RWPE1 (cell line): ENCODE measurements around the gene BEAN1.
"Not testable (repeated sequence)": the region's sequence is repeated elsewhere in the genome, so short reads cannot be mapped to it uniquely, and the experiment has no call there.

ENCODE experiments used
- CTCF ChIA-PET: fragments of 350-600 bp; sonication (Branson Sonifier 250); formaldehyde crosslinking; extraction: SDS; loops from one replicate; lab custom pipeline; 2021; lab: Yijun Ruan, JAX
- POLR2A ChIA-PET: fragments of 400-600 bp; formaldehyde crosslinking; extraction: SDS; loops from one replicate; lab custom pipeline; 2020; ENCODE audit warnings: antibody characterized with exemption; ENCODE audit not compliant: low non-redundant PET; lab: Yijun Ruan, JAX
- DNase-seq: peaks from one replicate; pipeline ENCODE4 v3.0.0; 2012; ENCODE audit warnings: low spot score
- H3K27ac ChIP-seq: fragments of 450-650 bp; 2 replicates; pipeline ENCODE4 v1.5.1; 2017
- CTCF ChIP-seq: fragments of 450-650 bp; conservative IDR thresholded peaks from 2 replicates; pipeline ENCODE4 v1.5.1; 2017; ENCODE audit warnings: low read depth, mild to moderate bottlenecking

Gene BEAN1

GRCh38 chr16:66490774-66491715 is 64.0 kb downstream of the BEAN1 start:
- peak overlapping the region; percentile 6; the same call in 1 of the 2 replicates for H3K27ac ChIP-seq
- no peak for TF ChIP-seq CTCF
- POLR2A ChIA-PET: no interaction called here
- CTCF ChIA-PET: no interaction called here
- DNase-seq: no peak

GRCh38 chr16:66491716-66492064 is 64.6 kb downstream of the BEAN1 start:
- ChIA-PET CTCF (no interaction called here), POLR2A (no interaction called here)
- H3K27ac ChIP-seq: no peak overlapping the region
- no peak for TF ChIP-seq CTCF
- no peak for DNase-seq

GRCh38 chr16:66493490-66494401 is 66.7 kb downstream of the BEAN1 start:
- H3K27ac ChIP-seq: no peak overlapping the region
- POLR2A ChIA-PET: no interaction called here
- no peak for TF ChIP-seq CTCF
- CTCF ChIA-PET: no interaction called here
- no peak for DNase-seq

GRCh38 chr16:66494916-66495315 is 67.8 kb downstream of the BEAN1 start:
- DNase-seq: no peak
- no peak overlapping the region for H3K27ac ChIP-seq
- POLR2A ChIA-PET: no interaction called here
- CTCF ChIA-PET: interaction anchor here (0.5 kb wide), 1 partner anchor 69 kb away, joined by 4 read pairs; no protein-coding TSS in a partner anchor
- TF ChIP-seq CTCF: no peak

GRCh38 chr16:66495440-66495839 is 68.3 kb downstream of the BEAN1 start:
- DNase-seq: no peak
- no peak overlapping the region for H3K27ac ChIP-seq
- ChIA-PET POLR2A (no interaction called here), CTCF (interaction anchor here (0.5 kb wide), 1 partner anchor 69 kb away, joined by 4 read pairs; no protein-coding TSS in a partner anchor)
- no peak for TF ChIP-seq CTCF

GRCh38 chr16:66496226-66496625 is 69.1 kb downstream of the BEAN1 start:
- CTCF ChIA-PET, POLR2A ChIA-PET: not testable (repeated sequence)

GRCh38 chr16:66497921-66498320 is 70.8 kb downstream of the BEAN1 start:
- DNase-seq, POLR2A ChIA-PET, H3K27ac ChIP-seq, CTCF ChIA-PET: not testable (repeated sequence)

More at GRCh38 chr16:66496226-66496625, 69.1 kb downstream of the BEAN1 start:
- not testable (repeated sequence) for H3K27ac ChIP-seq, DNase-seq

GRCh38 chr16:66501563-66501962 is 74.5 kb downstream of the BEAN1 start:
- CTCF ChIA-PET, POLR2A ChIA-PET: not testable (repeated sequence)

More at GRCh38 chr16:66501563-66501962, 74.5 kb downstream of the BEAN1 start:
- DNase-seq: not testable (repeated sequence)
- H3K27ac ChIP-seq: peak overlapping the region; percentile 86
